Heart left ventricle (tissue), 13 donors: ENCODE results near the gene SSMEM1.

Source experiments
- POLR2A ChIP-seq, 2 donors: fragments of 450-650 bp; IDR thresholded peaks; one replicate each; pipeline ENCODE4 v1.6.1; 2017; ENCODE audit warnings: antibody characterized with exemption in 2 of 2, mild to moderate bottlenecking in 2 of 2, moderate library complexity in 2 of 2
- TF ChIP-seq, protein P1 (sequence below), 12 donors: fragments of 200-600 bp; sonication (generic) in 4 of 12; IDR thresholded peaks; one replicate each; pipeline versions ENCODE4 v1.5.0 to v1.8.0; 2018 to 2022; ENCODE audit warnings: antibody characterized with exemption in 12 of 12, mild to moderate bottlenecking in 5 of 12
- donor health status: ischemic (EF 13 %, LVEDD 7.1; RV severe dilation, severe dysfunction).
- donor health status: DM: no; HTN: yes; CAD: no.
- donor health status: DM: no; HTN: no; CAD: no.
- donor health status: ischemic (EF 25% LVEDD 6.9; RV normal size, moderate dysfunction).
- donor health status: ischemic (EF 25% LVEDD 5.7; RV mildly dilated, moderate dysfunction).
- donor health status: ischemic (EF 35%, LVEDD 5.7; RV mildly dilated, moderate dysfunction).
- donor health status: nonischemic (EF 11% LVEDD 7.7; RV severe dilation, severe dysfunction).
- donor health status: DM: yes; HTN: yes; CAD: no.
- donor health status: PGD.
- donor health status: ischemic (EF 29% LVEDD 5.4; RV normal size, mild dysfunction).
- donor health status: nonischemic (EF 23%, LVEDD 6.1; RV moderate dilation, normal function).

DNA sequence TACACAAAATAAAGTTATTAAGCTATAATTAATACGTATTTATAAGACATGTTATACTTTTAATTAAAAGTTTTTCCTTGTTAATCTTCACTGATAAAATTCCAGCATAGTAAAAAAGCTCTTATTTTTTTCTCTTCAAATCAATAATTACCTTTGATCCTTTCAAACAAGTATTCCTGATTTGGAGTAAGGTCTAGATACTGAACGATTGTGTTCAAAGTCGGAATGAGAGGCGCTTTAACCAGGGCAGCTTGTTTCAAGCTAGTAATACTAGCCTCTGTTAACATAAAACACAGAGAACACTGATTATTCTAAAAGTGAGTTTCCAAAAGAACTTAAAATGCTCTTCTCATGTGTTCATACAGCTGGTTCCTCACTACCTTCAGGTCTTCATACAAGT, 29.4 kb upstream of the SSMEM1 start:
- TF ChIP-seq, protein P1, sequence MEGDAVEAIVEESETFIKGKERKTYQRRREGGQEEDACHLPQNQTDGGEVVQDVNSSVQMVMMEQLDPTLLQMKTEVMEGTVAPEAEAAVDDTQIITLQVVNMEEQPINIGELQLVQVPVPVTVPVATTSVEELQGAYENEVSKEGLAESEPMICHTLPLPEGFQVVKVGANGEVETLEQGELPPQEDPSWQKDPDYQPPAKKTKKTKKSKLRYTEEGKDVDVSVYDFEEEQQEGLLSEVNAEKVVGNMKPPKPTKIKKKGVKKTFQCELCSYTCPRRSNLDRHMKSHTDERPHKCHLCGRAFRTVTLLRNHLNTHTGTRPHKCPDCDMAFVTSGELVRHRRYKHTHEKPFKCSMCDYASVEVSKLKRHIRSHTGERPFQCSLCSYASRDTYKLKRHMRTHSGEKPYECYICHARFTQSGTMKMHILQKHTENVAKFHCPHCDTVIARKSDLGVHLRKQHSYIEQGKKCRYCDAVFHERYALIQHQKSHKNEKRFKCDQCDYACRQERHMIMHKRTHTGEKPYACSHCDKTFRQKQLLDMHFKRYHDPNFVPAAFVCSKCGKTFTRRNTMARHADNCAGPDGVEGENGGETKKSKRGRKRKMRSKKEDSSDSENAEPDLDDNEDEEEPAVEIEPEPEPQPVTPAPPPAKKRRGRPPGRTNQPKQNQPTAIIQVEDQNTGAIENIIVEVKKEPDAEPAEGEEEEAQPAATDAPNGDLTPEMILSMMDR (IDR thresholded peaks at IDR 0.05) = no peak
- TF ChIP-seq POLR2A (IDR thresholded peaks at IDR 0.05) = no peak
